Measurements from ENCODE around the gene GZMH.
"Not testable (repeated sequence)": the region's sequence is repeated elsewhere in the genome, so short reads cannot be mapped to it uniquely, and the experiment has no call there.

The GZMH gene

GRCh38 chr14:24595073-24595808, 14.2 kb downstream of the GZMH start:
- DNase-seq (ENCODE audit: low read depth), result no peak

- not testable (repeated sequence) for DNase-seq (ENCODE audit: low read depth)
Observed at GRCh38 chr14:24591004-24591403, 18.5 kb downstream of the GZMH start.

- not testable (repeated sequence) for DNase-seq (ENCODE audit: low read depth)
Observed at GRCh38 chr14:24584402-24584801, 25.1 kb downstream of the GZMH start.

- no peak for DNase-seq (ENCODE audit: low read depth)
Observed at GRCh38 chr14:24578558-24578957, 30.9 kb downstream of the GZMH start.

- DNase-seq (ENCODE audit: low read depth), result no peak
Observed at GRCh38 chr14:24576771-24577170, 32.7 kb downstream of the GZMH start.

GRCh38 chr14:24576182-24576581, 33.3 kb downstream of the GZMH start, which contains the start of gene CTSG:
CTSG (minus strand) TSS chr14:24576250; CDS start chr14:24576223, 27 bp downstream.
- DNase-seq (ENCODE audit: low read depth), result no peak

- DNase-seq (ENCODE audit: low read depth), result no peak
Observed at GRCh38 chr14:24574206-24574774, 35.2 kb downstream of the GZMH start.

GRCh38 chr14:24566318-24566717, 43.2 kb downstream of the GZMH start:
- no peak for DNase-seq (ENCODE audit: low read depth)

- no peak for DNase-seq (ENCODE audit: low read depth)
Observed at GRCh38 chr14:24565766-24566165, 43.7 kb downstream of the GZMH start.

- DNase-seq (ENCODE audit: low read depth), result no peak
Observed at GRCh38 chr14:24563505-24563904, 46.0 kb downstream of the GZMH start.

GRCh38 chr14:24556756-24557155, 52.7 kb downstream of the GZMH start:
- no peak for DNase-seq (ENCODE audit: low read depth)
